ENCODE results near the gene USP46.

Gene USP46

DNA sequence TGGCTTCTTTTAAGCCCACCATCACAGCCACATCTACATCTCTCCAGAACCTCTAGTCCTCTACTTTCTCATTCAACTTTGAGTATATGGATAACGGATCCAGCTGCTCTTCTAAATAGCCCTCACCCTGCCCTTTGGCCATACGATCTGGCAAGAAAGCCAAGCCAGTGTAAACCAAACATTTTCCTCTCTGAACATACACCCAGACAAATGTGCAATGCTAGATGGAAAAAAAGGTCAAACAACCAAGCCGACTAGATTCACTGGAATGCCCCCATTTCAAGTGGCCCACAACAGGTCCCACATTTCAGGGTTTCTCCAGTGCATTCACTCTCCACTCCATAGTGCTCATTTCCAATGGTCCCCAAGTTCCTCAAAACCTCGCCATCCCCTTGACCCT, 24.0 kb downstream of the USP46 start:
- no peak overlapping the region for H3K4me3 ChIP-seq (ENCODE audit: low read depth, low read length)
- ChIA-PET CTCF (no interaction called here), POLR2A (no interaction called here)
- TF ChIP-seq, protein P1, sequence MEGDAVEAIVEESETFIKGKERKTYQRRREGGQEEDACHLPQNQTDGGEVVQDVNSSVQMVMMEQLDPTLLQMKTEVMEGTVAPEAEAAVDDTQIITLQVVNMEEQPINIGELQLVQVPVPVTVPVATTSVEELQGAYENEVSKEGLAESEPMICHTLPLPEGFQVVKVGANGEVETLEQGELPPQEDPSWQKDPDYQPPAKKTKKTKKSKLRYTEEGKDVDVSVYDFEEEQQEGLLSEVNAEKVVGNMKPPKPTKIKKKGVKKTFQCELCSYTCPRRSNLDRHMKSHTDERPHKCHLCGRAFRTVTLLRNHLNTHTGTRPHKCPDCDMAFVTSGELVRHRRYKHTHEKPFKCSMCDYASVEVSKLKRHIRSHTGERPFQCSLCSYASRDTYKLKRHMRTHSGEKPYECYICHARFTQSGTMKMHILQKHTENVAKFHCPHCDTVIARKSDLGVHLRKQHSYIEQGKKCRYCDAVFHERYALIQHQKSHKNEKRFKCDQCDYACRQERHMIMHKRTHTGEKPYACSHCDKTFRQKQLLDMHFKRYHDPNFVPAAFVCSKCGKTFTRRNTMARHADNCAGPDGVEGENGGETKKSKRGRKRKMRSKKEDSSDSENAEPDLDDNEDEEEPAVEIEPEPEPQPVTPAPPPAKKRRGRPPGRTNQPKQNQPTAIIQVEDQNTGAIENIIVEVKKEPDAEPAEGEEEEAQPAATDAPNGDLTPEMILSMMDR (IDR thresholded peaks at IDR 0.05; ENCODE audit: insufficient read depth, low read length, missing control alignments) = no peak
- no peak for DNase-seq (ENCODE audit: low read depth, low spot score)

DNA sequence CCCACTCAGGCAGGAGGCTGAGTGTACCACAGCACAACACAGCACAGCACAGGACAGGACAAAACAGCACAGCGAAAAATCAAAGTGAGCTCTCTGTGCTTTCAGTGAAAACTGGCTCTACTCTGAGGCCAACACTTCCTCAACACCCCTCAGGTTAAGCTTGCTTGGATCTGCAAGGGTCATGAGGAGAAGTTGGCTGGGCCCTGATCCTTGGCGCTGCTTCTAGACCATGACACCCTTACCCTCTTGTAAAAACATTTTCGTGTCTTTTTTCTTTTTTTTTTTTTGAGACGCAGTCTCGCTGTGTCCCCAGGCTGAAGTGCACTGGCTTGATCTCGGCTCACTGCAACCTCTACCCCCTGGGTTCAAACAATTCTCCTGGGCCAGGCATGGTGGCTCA, 25.3 kb downstream of the USP46 start:
- POLR2A ChIA-PET = no interaction called here
- TF ChIP-seq, protein P1 (IDR thresholded peaks at IDR 0.05; ENCODE audit: insufficient read depth, low read length, missing control alignments) = no peak
- no peak overlapping the region for H3K4me3 ChIP-seq (ENCODE audit: low read depth, low read length)
- no peak for DNase-seq (ENCODE audit: low read depth, low spot score)
- CTCF ChIA-PET = interaction anchor here (1.1 kb wide), 1 partner anchor 9 kb away, joined by 3 read pairs; no protein-coding TSS in a partner anchor

DNA sequence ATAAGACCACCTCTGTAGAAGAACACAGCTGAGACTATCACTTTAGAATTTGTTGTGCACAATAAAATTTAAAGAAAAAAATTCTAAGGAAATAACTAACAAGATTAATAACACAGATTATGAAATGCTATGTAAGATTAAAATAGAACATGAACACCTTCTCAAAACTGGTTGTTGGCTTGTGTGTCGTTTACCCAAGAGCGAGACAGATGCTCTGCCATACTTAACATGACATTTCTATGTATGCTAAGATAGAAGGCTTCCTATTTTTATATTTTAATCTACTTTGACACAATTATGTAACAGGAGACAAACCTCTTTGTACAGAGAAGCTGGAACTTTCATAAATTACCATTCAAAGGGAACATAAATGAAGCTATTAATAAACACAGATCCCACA, 30.1 kb downstream of the USP46 start:
- no peak for DNase-seq (ENCODE audit: low read depth, low spot score)
- CTCF ChIA-PET = interaction anchor here (1.5 kb wide), 1 partner anchor 354 kb away, joined by 4 read pairs; no protein-coding TSS in a partner anchor
- POLR2A ChIA-PET = no interaction called here
- H3K4me3 ChIP-seq (ENCODE audit: low read depth, low read length) = no peak overlapping the region
- TF ChIP-seq, protein P1 (IDR thresholded peaks at IDR 0.05; ENCODE audit: insufficient read depth, low read length, missing control alignments) = no peak

DNA sequence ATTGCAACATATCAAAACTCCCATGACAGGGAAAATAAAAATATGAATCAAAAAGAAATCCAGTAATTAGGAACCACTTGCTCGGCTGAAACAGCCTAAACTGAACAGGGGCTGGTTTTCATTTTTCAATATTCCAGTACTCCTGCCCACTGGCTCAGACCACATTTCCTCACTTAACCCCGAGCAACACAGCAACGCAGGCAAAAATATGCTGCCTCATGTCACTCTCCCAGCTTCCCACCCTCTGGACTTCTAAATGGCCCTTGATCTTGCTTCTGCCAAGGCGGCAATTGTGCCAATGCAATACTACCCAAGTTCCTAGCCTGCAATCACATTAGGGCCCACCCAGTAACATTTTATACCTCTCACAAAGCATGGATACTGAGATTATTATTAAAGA, 30.6 kb downstream of the USP46 start:
- ChIA-PET POLR2A (no interaction called here), CTCF (interaction anchor here (1.5 kb wide), 1 partner anchor 355 kb away, joined by 4 read pairs; no protein-coding TSS in a partner anchor)
- TF ChIP-seq, protein P1 (IDR thresholded peaks at IDR 0.05; ENCODE audit: insufficient read depth, low read length, missing control alignments) = no peak
- H3K4me3 ChIP-seq (ENCODE audit: low read depth, low read length) = no peak overlapping the region
- no peak for DNase-seq (ENCODE audit: low read depth, low spot score)

DNA sequence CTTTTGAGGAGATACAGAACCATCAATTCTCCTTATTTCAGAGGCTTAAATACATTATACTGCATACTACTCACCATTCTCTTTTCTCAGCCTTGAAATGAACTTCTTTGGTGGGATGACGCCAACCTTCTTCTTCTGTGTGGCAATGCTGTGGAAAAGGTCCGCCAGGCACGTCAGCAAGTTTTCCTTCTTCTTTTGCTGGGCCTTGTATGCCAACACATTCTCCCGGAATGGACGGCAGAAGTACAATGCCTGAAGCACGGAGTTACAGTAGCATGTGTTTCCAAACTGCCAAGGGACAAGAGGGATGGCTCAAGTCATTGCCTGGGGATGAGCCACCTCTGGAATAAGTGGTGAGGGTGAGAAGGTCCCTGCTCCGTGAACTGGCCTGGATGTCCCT, 31.2 kb downstream of the USP46 start:
- CTCF ChIA-PET = no interaction called here
- TF ChIP-seq, protein P1 (IDR thresholded peaks at IDR 0.05; ENCODE audit: insufficient read depth, low read length, missing control alignments) = no peak
- H3K4me3 ChIP-seq (ENCODE audit: low read depth, low read length) = no peak overlapping the region
- DNase-seq (ENCODE audit: low read depth, low spot score) = no peak
- POLR2A ChIA-PET = no interaction called here

DNA sequence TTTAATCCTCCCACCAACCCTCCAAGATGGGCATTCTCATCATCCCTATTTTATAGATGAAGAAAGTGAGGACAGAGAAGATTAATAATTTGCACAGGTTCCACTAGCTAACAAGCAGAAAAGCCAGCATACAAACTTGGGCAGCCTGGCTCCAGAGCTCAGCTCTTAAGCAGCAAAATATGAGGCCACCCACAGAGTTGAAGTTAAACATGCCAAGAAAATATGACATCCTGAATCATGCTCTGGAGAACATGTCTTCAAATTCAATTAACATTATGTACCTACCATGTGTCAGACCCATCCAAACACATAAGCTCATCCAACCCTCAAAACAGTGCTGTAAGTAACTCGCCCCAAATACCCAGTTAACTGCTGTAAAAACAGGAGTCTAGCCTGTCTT, 33.9 kb downstream of the USP46 start:
- H3K4me3 ChIP-seq (ENCODE audit: low read depth, low read length) = no peak overlapping the region
- TF ChIP-seq, protein P1 (IDR thresholded peaks at IDR 0.05; ENCODE audit: insufficient read depth, low read length, missing control alignments) = no peak
- no peak for DNase-seq (ENCODE audit: low read depth, low spot score)
- POLR2A ChIA-PET = interaction anchor here (1.3 kb wide), 1 partner anchor 87 kb away, joined by 4 read pairs; no protein-coding TSS in a partner anchor
- CTCF ChIA-PET = interaction anchor here (1.1 kb wide), 1 partner anchor 9 kb away, joined by 3 read pairs; no protein-coding TSS in a partner anchor

Data from AG04449 (cell line).